GM23338 (cell line): ENCODE data around the gene GFRA1. TPM values are rescaled to one million over a fixed set of nuclear protein-coding genes. Genes with fewer than 3 reads are reported as not detected.
A peak's percentile ranks its signal among the peaks of the same experiment; 100 is the strongest.

Experiments
- ATAC-seq: fragments of 200-7000 bp; cut with Tn5 transposase; 3 replicates; pipeline ENCODE4 v1.9.1; 2020
- DNase-seq: peaks from one replicate; pipeline ENCODE4 v3.0.0-alpha.2; 2015; ENCODE audit warnings: low spot score
- H2AFZ ChIP-seq: fragments of 200-600 bp; sonication (generic); 2 replicates; pipeline ENCODE4 v1.8.0; 2016; ENCODE audit warnings: antibody characterized with exemption, mild to moderate bottlenecking, moderate library complexity
- H3F3A ChIP-seq: fragments of 200-600 bp; sonication (generic); replicated peaks from 2 replicates; pipeline ENCODE4 v1.8.0; 2017; ENCODE audit warnings: antibody characterized with exemption, mixed run types, low read depth
- H3K27ac ChIP-seq: fragments of 200-600 bp; sonication (generic); 2 replicates; pipeline ENCODE4 v1.6.1; 2016; ENCODE audit warnings: low read depth
- H3K27me3 ChIP-seq: fragments of 200-600 bp; sonication (generic); 2 replicates; pipeline ENCODE4 v1.8.0; 2016; ENCODE audit warnings: mild to moderate bottlenecking, mixed run types, moderate library complexity; ENCODE audit not compliant: insufficient read depth
- H3K36me3 ChIP-seq: fragments of 200-600 bp; sonication (generic); 2 replicates; pipeline ENCODE4 v1.8.0; 2016; ENCODE audit warnings: mild to moderate bottlenecking; ENCODE audit not compliant: insufficient read depth
- H3K4me1 ChIP-seq: fragments of 200-600 bp; sonication (generic); 2 replicates; pipeline ENCODE4 v1.8.0; 2016; ENCODE audit warnings: mild to moderate bottlenecking, moderate library complexity; ENCODE audit not compliant: insufficient read depth
- H3K4me2 ChIP-seq: fragments of 200-600 bp; sonication (generic); 2 replicates; pipeline ENCODE4 v1.7.1; 2017; ENCODE audit warnings: mixed run types
- H3K4me3 ChIP-seq: fragments of 200-600 bp; sonication (generic); 2 replicates; pipeline ENCODE4 v1.6.1; 2016; ENCODE audit warnings: mixed run types
- H3K79me2 ChIP-seq: fragments of 200-600 bp; sonication (generic); replicated peaks from 2 replicates; pipeline ENCODE4 v1.8.0; 2017; ENCODE audit warnings: mild to moderate bottlenecking; ENCODE audit not compliant: insufficient read depth
- H3K9me2 ChIP-seq: fragments of 200-600 bp; sonication (generic); 2 replicates; pipeline ENCODE4 v1.8.0; 2017; ENCODE audit not compliant: insufficient read depth
- H4K20me1 ChIP-seq: fragments of 200-600 bp; sonication (generic); replicated peaks from 2 replicates; pipeline ENCODE4 v1.8.0; 2017; ENCODE audit warnings: mild to moderate bottlenecking; ENCODE audit not compliant: insufficient read depth
- H3K27ac Mint-ChIP-seq: 2 replicates; pipeline ENCODE4 v1.8.0; 2020; ENCODE audit warnings: inconsistent platforms, mild to moderate bottlenecking, moderate library complexity, mixed read lengths
- H3K27me3 Mint-ChIP-seq: 3 replicates; pipeline ENCODE4 v1.8.0; 2022; ENCODE audit warnings: low read depth, mild to moderate bottlenecking, moderate library complexity, mixed read lengths, inconsistent platforms; ENCODE audit not compliant: insufficient read depth, poor library complexity
- H3K36me3 Mint-ChIP-seq: 3 replicates; pipeline ENCODE4 v1.8.0; 2021; ENCODE audit warnings: low read depth, mild to moderate bottlenecking, inconsistent platforms, moderate library complexity, mixed read lengths
- H3K4me1 Mint-ChIP-seq: 3 replicates; pipeline ENCODE4 v1.8.0; 2020; ENCODE audit warnings: mild to moderate bottlenecking, inconsistent platforms, mixed read lengths
- H3K4me3 Mint-ChIP-seq: 3 replicates; pipeline ENCODE4 v1.8.0; 2021; ENCODE audit warnings: moderate library complexity, mild to moderate bottlenecking, inconsistent platforms, mixed read lengths
- H3K9me3 Mint-ChIP-seq: 3 replicates; pipeline ENCODE4 v1.8.0; 2020; ENCODE audit warnings: moderate library complexity, mild to moderate bottlenecking, inconsistent platforms, mixed read lengths
- ETS1 ChIP-seq: IDR thresholded peaks from 2 replicates; pipeline ENCODE4 v1.6.1; 2016; ENCODE audit warnings: antibody characterized with exemption
- EZH2 ChIP-seq: fragments of 200-600 bp; sonication (generic); IDR thresholded peaks from one replicate; pipeline ENCODE4 v1.8.0; 2017; ENCODE audit warnings: antibody characterized with exemption, mild to moderate bottlenecking, low read depth; ENCODE audit not compliant: unreplicated experiment
- ZNF114 ChIP-seq: fragments of 250-450 bp; sonication (Bioruptor Pico); IDR thresholded peaks from 2 replicates; pipeline ENCODE4 v1.5.0; 2020; ENCODE audit warnings: mild to moderate bottlenecking, moderate library complexity
- ZNF331 ChIP-seq: fragments of 250-450 bp; sonication (Bioruptor Pico); IDR thresholded peaks from 2 replicates; pipeline ENCODE4 v1.5.0; 2020; ENCODE audit warnings: low read depth, mild to moderate bottlenecking, moderate library complexity
- ZNF462 ChIP-seq: fragments of 250-450 bp; sonication (Bioruptor Pico); IDR thresholded peaks from 2 replicates; pipeline ENCODE4 v1.5.0; 2020; ENCODE audit warnings: mild to moderate bottlenecking, moderate library complexity
- polyA plus RNA-seq: library from polyadenylated mRNA; unstranded; fragments of >200 nt; fragmentation: Nextera tagmentation; extraction: Ambion mirVana; gene quantifications from 2 replicates; pipeline ENCODE4 v1.2.1, GENCODE V29; 2016
- total RNA-seq: library from RNA; depleted of rRNA; stranded (reverse); fragments of >200 nt; shearing (Covaris generic); gene quantifications from 2 replicates; pipeline ENCODE4 v1.2.3, GENCODE V29; 2014

The GFRA1 gene
- total and polyA plus RNA-seq, 2 experiments from 2014 or later = 1.4 to 2.8 TPM

- H3K36me3 Mint-ChIP-seq = no peaks in the 10 kb centered on the region
- 0 out of 2 replicates have a peak overlapping the region, but pooled peaks have one; percentile 56 for H2AFZ ChIP-seq
- TF ChIP-seq ZNF114 = no peak
- no peak for TF ChIP-seq ZNF331 (CRISPR knock-in tag)
- no peak for TF ChIP-seq ETS1
- no peak for TF ChIP-seq EZH2
- TF ChIP-seq ZNF462 (CRISPR knock-in tag) = no peak
- H3K4me3 ChIP-seq = no peak overlapping the region
- H3K27ac ChIP-seq = no peak overlapping the region
- no peak overlapping the region; the same call in 1 of the 2 replicates for H3K27ac Mint-ChIP-seq
- DNase-seq (no peak), ATAC-seq (no peak)
- H3K4me1 Mint-ChIP-seq = peaks cover 30% of the 10 kb centered on the region
- no peak overlapping the region for H3K4me2 ChIP-seq
- H3K9me3 Mint-ChIP-seq = no peaks in the 10 kb centered on the region
- H3K36me3 ChIP-seq = no peaks in the 10 kb centered on the region
- H3K4me3 Mint-ChIP-seq = no peak overlapping the region
- no peaks in the 10 kb centered on the region for H3K9me2 ChIP-seq
- H3F3A ChIP-seq = no peaks in the 10 kb centered on the region
- H3K27me3 ChIP-seq = no peaks in the 10 kb centered on the region
- H3K79me2 ChIP-seq = no peaks in the 10 kb centered on the region
- peaks cover 4% of the 10 kb centered on the region for H3K27me3 Mint-ChIP-seq
- no peaks in the 10 kb centered on the region for H4K20me1 ChIP-seq
- H3K4me1 ChIP-seq = peaks cover 23% of the 10 kb centered on the region
Measured at GRCh38 chr10:116255886-116256751, 16.9 kb downstream of the GFRA1 start.
